NB4 (cell line): ENCODE results near the gene NECAB2.

Source experiments
- DNase-seq: peaks from one replicate; pipeline ENCODE4 v3.0.0; 2010; ENCODE audit warnings: low read depth
- H3K4me3 ChIP-seq: one replicate; pipeline ENCODE4 v1.5.1; 2011; ENCODE audit warnings: mild to moderate bottlenecking, low read depth, low read length, moderate library complexity
- CTCF ChIP-seq: IDR thresholded peaks from one replicate; pipeline ENCODE4 v1.5.1; 2012; ENCODE audit warnings: low read depth, low read length
- MYC ChIP-seq: IDR thresholded peaks from 2 replicates; pipeline ENCODE4 v1.6.1; 2011; ENCODE audit warnings: low read depth, low read length
- POLR2A ChIP-seq: IDR thresholded peaks from 2 replicates; pipeline ENCODE4 v1.6.1; 2011; ENCODE audit warnings: mild to moderate bottlenecking; ENCODE audit not compliant: insufficient read length; ENCODE audit errors: extremely low read depth
- TF ChIP-seq, protein P1 (sequence below): IDR thresholded peaks from 2 replicates; pipeline ENCODE4 v1.6.1; 2011; ENCODE audit warnings: low read depth, low read length

The NECAB2 gene

DNA sequence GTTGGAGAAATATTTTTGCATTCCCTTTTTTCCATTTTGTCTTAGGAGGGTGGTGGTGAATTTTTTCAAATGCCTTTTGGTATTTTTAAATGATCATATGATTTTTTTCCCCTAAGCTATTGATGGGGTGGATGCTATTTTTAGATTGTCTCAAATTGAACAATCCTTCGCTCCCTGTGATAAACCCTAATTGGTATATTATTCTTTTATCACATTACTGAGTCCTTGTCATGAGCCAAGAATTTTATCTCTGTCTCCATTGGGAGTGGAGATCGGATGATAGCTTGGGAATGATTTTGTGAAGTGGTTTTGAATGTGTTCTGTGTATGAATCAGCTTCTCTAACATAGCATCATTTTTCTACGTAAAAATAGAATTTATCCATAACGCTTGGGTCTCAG lies 15.4 kb downstream of the NECAB2 start:
- TF ChIP-seq MYC = no peak
- no peak for TF ChIP-seq POLR2A
- TF ChIP-seq, protein P1, sequence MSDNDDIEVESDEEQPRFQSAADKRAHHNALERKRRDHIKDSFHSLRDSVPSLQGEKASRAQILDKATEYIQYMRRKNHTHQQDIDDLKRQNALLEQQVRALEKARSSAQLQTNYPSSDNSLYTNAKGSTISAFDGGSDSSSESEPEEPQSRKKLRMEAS = no peak
- TF ChIP-seq CTCF = no peak
- no peak for DNase-seq
- H3K4me3 ChIP-seq = no peak overlapping the region

GRCh38 chr16:83989300-83989699 lies 21.3 kb downstream of the NECAB2 start:
- TF ChIP-seq, protein P1 = no peak
- no peak for TF ChIP-seq POLR2A
- no peak for TF ChIP-seq MYC
- TF ChIP-seq CTCF = no peak
- H3K4me3 ChIP-seq = no peak overlapping the region
- no peak for DNase-seq

GRCh38 chr16:83990492-83990891 lies 22.4 kb downstream of the NECAB2 start:
- no peak for TF ChIP-seq POLR2A
- TF ChIP-seq MYC = no peak
- TF ChIP-seq, protein P1 = no peak
- TF ChIP-seq CTCF = no peak
- no peak for DNase-seq
- no peak overlapping the region for H3K4me3 ChIP-seq

GRCh38 chr16:83992624-83993023 lies 24.6 kb downstream of the NECAB2 start:
- no peak overlapping the region for H3K4me3 ChIP-seq
- no peak for TF ChIP-seq MYC
- no peak for TF ChIP-seq CTCF
- TF ChIP-seq, protein P1 = no peak
- no peak for TF ChIP-seq POLR2A
- no peak for DNase-seq

DNA sequence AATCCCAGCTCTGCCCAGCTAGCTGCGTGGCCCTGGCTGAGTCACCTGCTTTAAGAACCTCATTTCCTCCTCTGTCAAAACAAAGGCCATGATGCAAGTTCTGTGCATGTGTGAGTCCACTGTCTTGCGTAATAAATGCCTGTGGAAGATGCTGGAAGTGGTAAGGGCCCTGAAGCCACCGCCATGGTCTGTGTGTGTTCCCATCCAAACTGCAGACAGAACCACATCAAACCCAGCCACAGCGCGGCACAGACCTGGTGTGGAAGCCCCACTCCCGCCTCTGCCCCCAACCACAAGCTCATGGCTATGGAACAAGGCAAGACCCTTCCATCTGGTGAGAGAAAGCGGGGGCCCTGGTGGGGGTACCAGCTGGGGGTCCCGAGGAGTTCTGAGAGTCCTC lies 26.0 kb downstream of the NECAB2 start:
- H3K4me3 ChIP-seq = no peak overlapping the region
- TF ChIP-seq POLR2A (no peak), MYC (peak; percentile 90)
- TF ChIP-seq, protein P1 = peak; percentile 86
- peak; percentile 90 for DNase-seq

DNA sequence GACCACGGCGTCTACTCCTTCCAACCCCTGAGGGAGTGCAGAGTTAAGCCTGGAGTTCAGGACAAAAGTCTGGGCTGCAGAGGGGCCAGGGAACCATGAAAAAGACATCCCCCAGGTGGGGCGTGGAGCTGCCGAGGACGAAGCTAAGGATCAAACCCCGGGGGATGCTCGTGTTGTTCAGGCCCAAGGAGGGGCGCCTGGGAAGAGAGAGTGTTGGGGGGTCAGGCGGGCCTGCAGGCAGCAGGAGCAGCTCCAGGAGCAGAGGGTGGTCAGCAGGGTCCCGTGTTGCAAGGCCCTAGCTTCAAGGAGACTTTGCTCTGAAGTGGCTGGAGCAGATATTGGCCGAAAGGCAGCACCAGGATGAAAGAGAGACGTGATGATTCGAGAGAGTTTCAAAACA lies 26.7 kb downstream of the NECAB2 start:
- TF ChIP-seq MYC (no peak), CTCF (no peak), POLR2A (no peak)
- TF ChIP-seq, protein P1 = no peak
- DNase-seq = no peak
- no peak overlapping the region for H3K4me3 ChIP-seq
